Esophagus muscularis mucosa (tissue), 4 donors: ENCODE results near the gene CLCNKA. TPM values are rescaled to one million over a fixed set of nuclear protein-coding genes. Genes with fewer than 3 reads are reported as not detected.
"Not testable (repeated sequence)": the region's sequence is repeated elsewhere in the genome, so short reads cannot be mapped to it uniquely, and the experiment has no call there.

Source experiments
- DNase-seq: peaks from one replicate; pipeline ENCODE4 v3.0.0-alpha.2; 2017; ENCODE audit errors: extremely low spot score
- H3K27ac ChIP-seq, 4 donors: fragments of 200-600 bp; sonication (generic); replicated peaks in 1 of 4; 1 replicate in 3 of 4; 2 replicates in 1 of 4; pipeline ENCODE4 v1.5.1; 2016 to 2019; ENCODE audit warnings: mild to moderate bottlenecking in 1 of 4
- H3K27me3 ChIP-seq, 4 donors: fragments of 200-600 bp; sonication (generic); one replicate each; pipeline versions ENCODE4 v1.5.1 to v1.6.0; 2016 to 2019
- H3K36me3 ChIP-seq, 4 donors: fragments of 200-600 bp; sonication (generic); one replicate each; pipeline ENCODE4 v1.5.1; 2016 to 2019
- H3K4me1 ChIP-seq, 4 donors: fragments of 200-600 bp; sonication (generic); one replicate each; pipeline ENCODE4 v1.5.1; 2016 to 2019
- H3K4me3 ChIP-seq, 4 donors: fragments of 200-600 bp; sonication (generic); 1 replicate in 2 of 4; 2 replicates in 2 of 4; pipeline ENCODE4 v1.5.1; 2016 to 2019; ENCODE audit warnings: mild to moderate bottlenecking in 4 of 4, moderate library complexity in 1 of 4
- H3K9me3 ChIP-seq, 4 donors: fragments of 200-600 bp; sonication (generic); 1 replicate in 3 of 4; 2 replicates in 1 of 4; pipeline ENCODE4 v1.5.1; 2016 to 2019
- CTCF ChIP-seq, 3 experiments: fragments of 200-600 bp in 2 of 3; fragments of 450-650 bp in 1 of 3; sonication (generic) in 2 of 3; IDR thresholded peaks; one replicate each; pipeline ENCODE4 v1.5.1; 2017 to 2019; ENCODE audit warnings: antibody characterized with exemption in 3 of 3, mild to moderate bottlenecking in 2 of 3, moderate library complexity in 1 of 3
- EP300 ChIP-seq: sonication (generic); formaldehyde crosslinking; IDR thresholded peaks from one replicate; pipeline ENCODE4 v1.6.1; 2017; ENCODE audit warnings: antibody characterized with exemption
- POLR2A ChIP-seq: fragments of 450-650 bp; IDR thresholded peaks from one replicate; pipeline ENCODE4 v1.6.1; 2017; ENCODE audit warnings: antibody characterized with exemption, moderate library complexity, mild to moderate bottlenecking, low read depth
- POLR2AphosphoS5 ChIP-seq, 2 donors: sonication (generic); formaldehyde crosslinking; IDR thresholded peaks; one replicate each; pipeline ENCODE4 v1.6.1; 2017; ENCODE audit warnings: antibody characterized with exemption in 2 of 2
- WGBS: methylation state at CpG from one replicate; pipeline ENCODE4 v1.1.5; 2018; 5-methylcytosine and 5-hydroxymethylcytosine counted together
- intact Hi-C: fragments of 100-400 bp; cut with DNase I; formaldehyde crosslinking; loops from one replicate; pipeline ENCODE4 v1.15.1; 2023
- total RNA-seq, 4 donors: library from RNA; depleted of rRNA; stranded (reverse); fragments of >200 nt; gene quantifications; one replicate each; pipeline versions ENCODE4 v1.1.0 to v1.2.1, GENCODE V29; 2016

Gene CLCNKA
- total RNA-seq, 4 donors from 2014 or later: 0.17 to 0.42 (median 0.33) TPM; not detected in 1

DNA sequence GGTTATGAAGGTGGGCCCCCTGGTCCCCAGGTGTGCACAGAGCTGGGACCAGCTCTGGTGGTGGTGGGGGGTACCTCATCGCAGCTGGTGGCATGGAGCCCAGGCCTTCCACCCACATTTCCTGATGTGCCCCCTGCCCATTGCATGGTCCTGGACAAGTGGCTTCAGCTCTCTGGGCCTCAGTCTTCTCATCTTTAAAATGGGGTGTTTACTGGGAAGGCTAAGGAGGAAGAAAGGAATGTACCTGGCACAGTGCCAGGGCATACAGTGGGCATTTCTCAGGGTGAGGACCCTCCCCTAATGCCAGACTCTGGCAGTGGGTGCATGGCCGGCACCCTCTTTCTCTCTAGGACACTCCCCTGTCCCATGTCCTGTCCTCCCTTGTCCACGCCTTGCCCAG is 29.2 kb downstream of the CLCNKA start:
- intact Hi-C loops: no loop called here
- WGBS: 90% methylated on average over 2 of the region's 3 CpGs

GRCh38 chr1:16051949-16052348 is 30.1 kb downstream of the CLCNKA start:
- peaks cover 8 to 23% (median 16%) of the 10 kb centered on the region in 4 donors for H3K4me1 ChIP-seq
- H3K27ac ChIP-seq, DNase-seq, H3K9me3 ChIP-seq, intact Hi-C loops, H3K27me3 ChIP-seq, H3K4me3 ChIP-seq, H3K36me3 ChIP-seq: not testable (repeated sequence)
- 92% methylated on average over 5 of the region's 12 CpGs for whole genome bisulfite sequencing

More for the DNA sequence above, 29.2 kb downstream of the CLCNKA start:
- DNase-seq: no peak
- no peaks in the 10 kb centered on the region for H3K36me3 ChIP-seq
- no peak overlapping the region for H3K27ac ChIP-seq
- peaks cover 8 to 17% (median 15%) of the 10 kb centered on the region in 4 donors for H3K4me1 ChIP-seq
- no peaks in the 10 kb centered on the region for H3K27me3 ChIP-seq
- no peak for TF ChIP-seq EP300
- no peak for TF ChIP-seq POLR2A
- TF ChIP-seq CTCF (IDR thresholded peaks at IDR 0.05): no peak
- TF ChIP-seq POLR2AphosphoS5 (IDR thresholded peaks at IDR 0.05): no peak
- no peak overlapping the region for H3K4me3 ChIP-seq
- H3K9me3 ChIP-seq: no peaks in the 10 kb centered on the region

DNA sequence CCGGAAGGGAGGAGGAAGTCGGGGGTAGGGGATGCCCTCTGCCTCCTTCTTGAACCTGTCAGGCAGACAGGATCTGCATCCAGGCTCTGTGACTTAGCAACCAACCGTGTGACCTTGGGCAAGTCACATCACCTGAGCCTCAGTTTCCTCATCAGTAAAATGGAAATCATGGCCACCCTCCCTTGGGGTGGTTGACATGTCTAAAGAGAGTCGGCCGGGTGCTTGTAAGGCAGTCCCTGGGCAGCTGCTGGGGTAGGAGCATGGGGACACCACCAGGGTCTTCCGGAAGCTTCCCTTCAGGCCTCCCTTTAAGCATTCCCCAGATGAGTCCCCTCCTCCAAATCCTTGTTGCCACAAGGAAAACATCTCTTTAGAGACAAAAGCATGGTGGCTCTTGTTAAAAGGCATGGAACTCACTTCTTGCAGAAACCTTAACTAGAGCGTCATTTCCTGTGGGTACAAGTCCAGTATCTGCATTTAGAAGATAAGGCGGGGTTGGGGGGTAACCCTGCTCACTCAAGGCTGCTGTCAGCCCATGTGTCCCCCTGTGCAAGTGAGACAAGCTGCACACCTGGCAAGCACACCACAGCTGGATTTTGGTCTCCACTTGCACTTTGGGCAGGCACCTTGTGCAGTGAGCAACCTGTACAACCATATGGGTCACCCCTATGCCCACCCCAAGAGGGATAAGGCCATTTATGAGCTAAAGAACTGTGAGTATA is 32.1 kb downstream of the CLCNKA start:
- no peaks in the 10 kb centered on the region for H3K36me3 ChIP-seq
- H3K27me3 ChIP-seq: no peaks in the 10 kb centered on the region
- H3K4me3 ChIP-seq: no peak overlapping the region
- intact Hi-C loops: no loop called here
- peaks cover 2 to 13% (median 6%) of the 10 kb centered on the region in 4 donors for H3K4me1 ChIP-seq
- TF ChIP-seq EP300 (no peak), POLR2A (no peak), POLR2AphosphoS5 (IDR thresholded peaks at IDR 0.05) (no peak), CTCF (IDR thresholded peaks at IDR 0.05) (no peak)
- 69% methylated on average over 7 of the region's 8 CpGs for WGBS
- H3K27ac ChIP-seq: no peak overlapping the region
- no peaks in the 10 kb centered on the region for H3K9me3 ChIP-seq
- no peak for DNase-seq

- H3K27me3 ChIP-seq: no peaks in the 10 kb centered on the region
- DNase-seq: no peak
- intact Hi-C loops: no loop called here
- no peaks in the 10 kb centered on the region for H3K36me3 ChIP-seq
- no peaks in the 10 kb centered on the region for H3K9me3 ChIP-seq
- H3K4me1 ChIP-seq: peaks cover 0 to 10% (median 4%) of the 10 kb centered on the region in 4 donors
- no peak overlapping the region for H3K4me3 ChIP-seq
- TF ChIP-seq POLR2AphosphoS5 (IDR thresholded peaks at IDR 0.05): no peak
- TF ChIP-seq CTCF (IDR thresholded peaks at IDR 0.05): no peak
- no peak for TF ChIP-seq POLR2A
- no peak for TF ChIP-seq EP300
- WGBS: 84% methylated on average over 7 of the region's 7 CpGs
- H3K27ac ChIP-seq: no peak overlapping the region
Observed at GRCh38 chr1:16054598-16055540, 33.0 kb downstream of the CLCNKA start.
